Left kidney (tissue), 2 donors: ENCODE results near the gene XAF1. TPM values are rescaled to one million over a fixed set of nuclear protein-coding genes. Genes with fewer than 3 reads are reported as not detected.
"Not testable (repeated sequence)": the region's sequence is repeated elsewhere in the genome, so short reads cannot be mapped to it uniquely, and the experiment has no call there.

Source experiments
- DNase-seq: peaks from one replicate; pipeline ENCODE4 v3.0.0-alpha.2; 2013
- polyA plus RNA-seq: library from polyadenylated mRNA; unstranded; fragments of 120-200 nt; gene quantifications from one replicate; pipeline ENCODE4 v1.2.1, GENCODE V29; 2013; ENCODE audit not compliant: insufficient read length

The XAF1 gene
- polyA plus RNA-seq, 1 donor, result 18.8 TPM

- no peak for DNase-seq
Observed at GRCh38 chr17:6799738-6800137, 43.9 kb downstream of the XAF1 start.

DNA sequence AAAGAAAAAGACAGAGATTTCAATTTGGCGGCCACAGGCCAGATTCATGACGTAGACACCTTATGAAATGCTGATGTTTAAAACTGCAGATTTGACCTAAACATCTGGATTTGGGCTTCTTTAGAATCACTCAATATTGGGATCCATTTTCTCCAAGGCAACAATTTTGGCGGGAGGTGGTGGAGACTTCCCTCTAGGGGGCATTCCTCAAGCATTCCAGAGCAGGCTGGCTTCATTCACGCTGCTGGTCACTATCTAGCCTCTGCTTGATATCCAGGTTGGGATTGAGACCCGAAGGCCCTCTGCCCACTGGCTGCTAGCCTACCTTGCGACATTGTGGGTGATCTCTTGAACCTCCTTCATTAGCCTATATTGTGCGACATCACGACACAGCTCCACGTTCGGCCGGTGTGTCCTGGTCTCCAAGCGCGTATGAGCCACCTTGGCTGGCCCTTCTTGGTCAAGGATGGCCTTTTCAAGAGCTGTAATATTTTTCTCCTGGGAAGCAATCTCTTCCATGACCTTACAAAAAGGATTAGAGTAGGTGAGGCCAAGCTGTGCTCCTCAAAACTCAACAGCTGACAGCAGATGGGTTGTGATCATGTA is 44.7 kb downstream of the XAF1 start:
- DNase-seq, result no peak

- DNase-seq, result no peak
Observed at GRCh38 chr17:6811510-6811909, 55.7 kb downstream of the XAF1 start.

DNA sequence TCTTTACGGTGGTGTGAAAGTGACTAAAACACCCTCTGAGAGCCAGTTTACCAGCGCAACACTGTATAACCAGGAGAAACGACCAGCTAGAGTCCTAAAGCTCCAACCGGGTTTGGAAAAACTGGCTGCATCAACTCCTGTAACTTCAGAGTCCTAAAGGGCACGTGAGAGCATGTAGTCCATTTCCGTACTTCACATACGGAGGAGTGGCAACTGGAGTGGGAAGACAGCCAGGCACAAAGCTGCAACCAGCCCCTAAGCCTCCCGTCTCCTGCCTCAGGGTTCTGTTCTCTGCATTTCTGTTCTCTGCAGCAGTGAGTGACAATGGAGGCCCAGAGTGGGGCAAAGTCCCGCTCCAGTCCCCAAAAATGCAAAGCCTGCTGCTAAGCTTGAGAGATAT is 56.4 kb downstream of the XAF1 start:
- DNase-seq, result no peak

- no peak for DNase-seq
Observed at GRCh38 chr17:6815775-6816174, 59.9 kb downstream of the XAF1 start.

- DNase-seq, result not testable (repeated sequence)
Observed at GRCh38 chr17:6816368-6816767, 60.5 kb downstream of the XAF1 start.

GRCh38 chr17:6818938-6819337 is 63.1 kb downstream of the XAF1 start:
- DNase-seq, result no peak

- no peak for DNase-seq
Observed at GRCh38 chr17:6823011-6823442, 67.2 kb downstream of the XAF1 start.

Other genes with a start within 250 kb of the XAF1 start
- gene PITPNM3, start 199.5 kb upstream of the XAF1 start, polyA plus RNA-seq, result 8.0 TPM
- gene KIAA0753, start 115.3 kb upstream of the XAF1 start, polyA plus RNA-seq, result 43.7 TPM
- 78.2 TPM for gene TXNDC17, start 115.0 kb upstream of the XAF1 start, polyA plus RNA-seq
- 24.8 TPM for gene MED31, start 104.4 kb upstream of the XAF1 start, polyA plus RNA-seq
- 8.7 TPM for gene C17orf100, start 104.3 kb upstream of the XAF1 start, polyA plus RNA-seq
- gene SLC13A5, start 42.7 kb upstream of the XAF1 start, polyA plus RNA-seq, result 3.3 TPM
- 0.17 TPM for gene FBXO39, start 20.2 kb downstream of the XAF1 start, polyA plus RNA-seq
- 0.62 TPM for gene TEKT1, start 75.7 kb downstream of the XAF1 start, polyA plus RNA-seq
- 2.4 TPM for gene ALOX12, start 240.0 kb downstream of the XAF1 start, polyA plus RNA-seq